ENCODE data around the gene DHRSX. TPM values are rescaled to one million over a fixed set of nuclear protein-coding genes. Genes with fewer than 3 reads are reported as not detected.

DHRSX gene
- total and polyA plus RNA-seq, 2 donors (not counting 3 experiments of a cell fraction or from before 2014, with no cell fraction given) = 27.1 to 37.7 TPM

GRCh38 chrX:2345562-2345961, 155.2 kb downstream of the DHRSX start:
- Histone ChIP-seq H3K9ac (replicated peaks; ENCODE audit: extremely low read depth, insufficient read depth, low read length) (no peak overlapping the region), H4K20me1 (replicated peaks; ENCODE audit: control insufficient read depth, extremely low read depth, insufficient read depth, low read length) (no peaks in the 10 kb centered on the region), H3K4me1 (ENCODE audit: control insufficient read depth, extremely low read depth, insufficient read depth, low read length) (no peaks in the 10 kb centered on the region), H3K27ac (ENCODE audit: insufficient read depth, low read depth, low read length) (no peak overlapping the region), H3K9me3 (replicated peaks; ENCODE audit: control insufficient read depth, insufficient read depth, low read length) (no peaks in the 10 kb centered on the region), H3K27me3 (ENCODE audit: control insufficient read depth in 2 of 2, insufficient read depth in 2 of 2, low read length in 2 of 2) (no peaks in the 10 kb centered on the region), H3K4me3 (replicated peaks in 1 of 3; ENCODE audit: insufficient read depth in 1 of 3, low read depth in 1 of 3, low read length in 3 of 3) (no peak overlapping the region), H2AFZ (ENCODE audit: low read depth, low read length) (no peak overlapping the region), H3K4me2 (ENCODE audit: insufficient read depth, low read length) (no peak overlapping the region), H3K79me2 (ENCODE audit: control insufficient read depth, insufficient read depth, low read length) (no peaks in the 10 kb centered on the region), H3K36me3 (ENCODE audit: control insufficient read depth in 2 of 2, extremely low read depth in 1 of 2, insufficient read depth in 2 of 2, low read length in 2 of 2) (no peaks in the 10 kb centered on the region), H3K9me1 (replicated peaks; ENCODE audit: control insufficient read depth, extremely low read depth, insufficient read depth, low read length) (no peaks in the 10 kb centered on the region)
- CTCF ChIA-PET = no interaction called here
- TF ChIP-seq JUN (IDR thresholded peaks at IDR 0.05; ENCODE audit: borderline replicate concordance, insufficient read depth, insufficient read length, low read depth) = no peak
- TF ChIP-seq POLR2A (IDR thresholded peaks at IDR 0.05; ENCODE audit: low read depth, low read length) = no peak
- no peak for TF ChIP-seq MAX (IDR thresholded peaks at IDR 0.05; ENCODE audit: insufficient read depth, insufficient read length)
- no peak for TF ChIP-seq GATA2 (IDR thresholded peaks at IDR 0.05; ENCODE audit: insufficient read depth, insufficient read length, low read depth, low read length)
- TF ChIP-seq EZH2 (IDR thresholded peaks at IDR 0.05; ENCODE audit: borderline replicate concordance, low read depth, low read length, severe bottlenecking) = no peak
- no peak for TF ChIP-seq FOS (IDR thresholded peaks at IDR 0.05; ENCODE audit: borderline replicate concordance, insufficient read depth, low read length)
- TF ChIP-seq POLR2AphosphoS5 (IDR thresholded peaks at IDR 0.05; ENCODE audit: insufficient read depth, low read depth, low read length) = no peak
- TF ChIP-seq MYC (IDR thresholded peaks at IDR 0.05; ENCODE audit: low read depth, low read length) = no peak
- TF ChIP-seq CTCF (IDR thresholded peaks at IDR 0.05; ENCODE audit: extremely low read depth in 1 of 2, insufficient read depth in 1 of 2, low read depth in 1 of 2, low read length in 2 of 2) = no peak
- no TSS peak for BruUV-seq (replicated peaks)
- POLR2A ChIA-PET = no interaction called here
- intact Hi-C loops (cut with micrococcal nuclease) (loop anchor here (5.0 kb wide), 1 partner anchor 1078 kb away; the partner anchor contains the start of gene CSF2RA), dilution Hi-C loops (cut with MboI; ENCODE audit: extremely low pct_ligation_motif_present, low sequenced_read_pairs) (no loop called here)
- FAIRE-seq (no peak), DNase-seq (ENCODE audit: low read depth, low spot score) (no peak)

Measured in endothelial cell of umbilical vein (primary cell).